Endothelial cell of umbilical vein (primary cell): ENCODE measurements around the gene PTPRE. TPM values are rescaled to one million over a fixed set of nuclear protein-coding genes. Genes with fewer than 3 reads are reported as not detected.

Experiments
- BruUV-seq: library from RNA; stranded (reverse); fragments of 400-500 nt; replicated peaks from 2 replicates; lab custom pipeline; 2021; lab: Mats Ljungman, UMichigan
- CTCF ChIA-PET: fragments of 300-600, 350-600 bp; sonication (Branson Sonifier 250); formaldehyde crosslinking; loops from one replicate; lab custom pipeline; 2021; ENCODE audit warnings: antibody characterized with exemption, inconsistent platforms; lab: Charles Lee
- POLR2A ChIA-PET: fragments of 300-600, 350-600 bp; sonication (Branson Sonifier 250); formaldehyde crosslinking; loops from one replicate; lab custom pipeline; 2021; ENCODE audit warnings: antibody characterized with exemption, inconsistent platforms; lab: Charles Lee
- DNase-seq: peaks from one replicate; pipeline ENCODE4 v3.0.0-alpha.2; 2011; ENCODE audit warnings: low read depth, low spot score
- FAIRE-seq: peaks from 2 replicates; lab custom pipeline; 2011; peaks lifted over from hg19 to GRCh38; lab: Jason Lieb, UNC
- H2AFZ ChIP-seq: 2 replicates; pipeline ENCODE4 v1.6.0; 2012; ENCODE audit warnings: low read depth, low read length, control low read depth, inconsistent platforms
- H3K27ac ChIP-seq: 2 replicates; pipeline ENCODE4 v1.5.1; 2011; ENCODE audit warnings: low read depth, mild to moderate bottlenecking, control low read depth, low read length, moderate library complexity; ENCODE audit not compliant: insufficient read depth
- H3K27me3 ChIP-seq, 2 experiments: 2 replicates each; pipeline versions ENCODE4 v1.6.0 to v1.6.1; 2011; ENCODE audit warnings: low read length in 2 of 2, mixed read lengths in 1 of 2; ENCODE audit not compliant: control insufficient read depth in 2 of 2, insufficient read depth in 2 of 2
- H3K36me3 ChIP-seq, 2 experiments: 2 replicates in 1 of 2; 3 replicates in 1 of 2; pipeline ENCODE4 v1.5.1; 2011; ENCODE audit warnings: low read length in 2 of 2, mild to moderate bottlenecking in 1 of 2, moderate library complexity in 1 of 2; ENCODE audit not compliant: control insufficient read depth in 2 of 2, insufficient read depth in 2 of 2; ENCODE audit errors: extremely low read depth in 1 of 2
- H3K4me1 ChIP-seq: 3 replicates; pipeline ENCODE4 v1.5.1; 2011; ENCODE audit warnings: mild to moderate bottlenecking, low read length; ENCODE audit not compliant: control insufficient read depth, insufficient read depth; ENCODE audit errors: extremely low read depth
- H3K4me2 ChIP-seq: 2 replicates; pipeline ENCODE4 v1.6.1; 2011; ENCODE audit warnings: low read length, control low read depth, mixed read lengths; ENCODE audit not compliant: insufficient read depth
- H3K4me3 ChIP-seq, 3 experiments: fragments of 200-600 bp in 1 of 3; sonication (generic), shearing (Covaris generic) in 1 of 3; replicated peaks in 1 of 3; 2 replicates each; pipeline ENCODE4 v1.5.1; 2011 to 2016; ENCODE audit warnings: control low read depth in 3 of 3, low read length in 3 of 3, mild to moderate bottlenecking in 2 of 3, inconsistent platforms in 1 of 3, low read depth in 1 of 3, moderate library complexity in 1 of 3; ENCODE audit not compliant: insufficient read depth in 1 of 3
- H3K79me2 ChIP-seq: 2 replicates; pipeline ENCODE4 v1.6.0; 2012; ENCODE audit warnings: low read length, inconsistent platforms; ENCODE audit not compliant: control insufficient read depth, insufficient read depth
- H3K9ac ChIP-seq: replicated peaks from 2 replicates; pipeline ENCODE3; 2011; ENCODE audit warnings: low read length, control low read depth; ENCODE audit not compliant: insufficient read depth; ENCODE audit errors: extremely low read depth
- H3K9me1 ChIP-seq: replicated peaks from 3 replicates; pipeline ENCODE4 v1.6.0; 2011; ENCODE audit warnings: mild to moderate bottlenecking, low read length; ENCODE audit not compliant: control insufficient read depth, insufficient read depth; ENCODE audit errors: extremely low read depth
- H3K9me3 ChIP-seq: replicated peaks from 2 replicates; pipeline ENCODE4 v1.5.1; 2012; ENCODE audit warnings: low read length, inconsistent platforms; ENCODE audit not compliant: control insufficient read depth, insufficient read depth
- H4K20me1 ChIP-seq: replicated peaks from 2 replicates; pipeline ENCODE3; 2011; ENCODE audit warnings: mild to moderate bottlenecking, low read length; ENCODE audit not compliant: control insufficient read depth, insufficient read depth; ENCODE audit errors: extremely low read depth
- EZH2 ChIP-seq: IDR thresholded peaks from 2 replicates; pipeline ENCODE4 v1.6.1; 2012; ENCODE audit warnings: borderline replicate concordance, low read depth, mild to moderate bottlenecking, moderate library complexity, low read length, inconsistent platforms; ENCODE audit not compliant: severe bottlenecking
- FOS ChIP-seq: IDR thresholded peaks from 2 replicates; pipeline ENCODE4 v1.6.1; 2011; ENCODE audit warnings: mild to moderate bottlenecking, low read length, moderate library complexity, borderline replicate concordance; ENCODE audit not compliant: insufficient read depth
- GATA2 ChIP-seq: IDR thresholded peaks from 2 replicates; pipeline ENCODE4 v1.7.0; 2011; ENCODE audit warnings: low read depth, mild to moderate bottlenecking, moderate library complexity, mixed read lengths, low read length; ENCODE audit not compliant: insufficient read length, insufficient read depth
- JUN ChIP-seq: IDR thresholded peaks from 2 replicates; pipeline ENCODE4 v1.6.1; 2011; ENCODE audit warnings: borderline replicate concordance, low read depth; ENCODE audit not compliant: insufficient read length, insufficient read depth
- MYC ChIP-seq: IDR thresholded peaks from one replicate; pipeline ENCODE4 v1.6.1; 2011; ENCODE audit warnings: mild to moderate bottlenecking, low read depth, low read length
- POLR2A ChIP-seq: IDR thresholded peaks from 2 replicates; pipeline ENCODE4 v1.6.1; 2012; ENCODE audit warnings: low read depth, mild to moderate bottlenecking, control low read depth, low read length
- POLR2AphosphoS5 ChIP-seq: IDR thresholded peaks from 2 replicates; pipeline ENCODE4 v1.6.1; 2012; ENCODE audit warnings: low read depth, mild to moderate bottlenecking, control low read depth, low read length, moderate library complexity; ENCODE audit not compliant: insufficient read depth
- dilution Hi-C: fragments of 300-500 bp; cut with MboI; formaldehyde crosslinking; loops from one replicate; pipeline ENCODE4 v1.15.0; 2019; ENCODE audit warnings: low sequenced_read_pairs; ENCODE audit not compliant: extremely low pct_ligation_motif_present
- intact Hi-C: fragments of 100-400 bp; cut with micrococcal nuclease; formaldehyde crosslinking; loops from one replicate; pipeline ENCODE4 v1.10.0; 2022
- polyA plus RNA-seq, 4 experiments: library from polyadenylated mRNA; depleted of rRNA in 3 of 4; stranded (reverse) in 3 of 4; unstranded in 1 of 4; fragments of >200 nt; gene quantifications; 2 replicates each; pipeline versions ENCODE4 v1.2.1 to v1.2.3, GENCODE V29; 2011 to 2012; ENCODE audit warnings: missing spikeins in 1 of 4
- total RNA-seq: library from RNA; stranded (reverse); gene quantifications from 2 replicates; pipeline ENCODE4 v1.2.3, GENCODE V29; 2021
- TF ChIP-seq, protein P1 (sequence below): IDR thresholded peaks from 2 replicates; pipeline ENCODE4 v1.6.1; 2011; ENCODE audit not compliant: insufficient read depth, insufficient read length
- TF ChIP-seq, protein P2 (sequence below), 2 donors: IDR thresholded peaks; 1 replicate in 1 of 2; 2 replicates in 1 of 2; pipeline ENCODE4 v1.5.1; 2011; ENCODE audit warnings: low read length in 2 of 2, mild to moderate bottlenecking in 2 of 2, moderate library complexity in 2 of 2, control low read depth in 1 of 2, inconsistent platforms in 1 of 2, low read depth in 1 of 2; ENCODE audit not compliant: insufficient read depth in 1 of 2; ENCODE audit errors: extremely low read depth in 1 of 2

Gene PTPRE
- total and polyA plus RNA-seq, 2 donors (not counting 3 experiments of a cell fraction or from before 2014, with no cell fraction given) = 37.3 to 116 TPM

- no peak for FAIRE-seq
- ChIA-PET POLR2A (no interaction called here), CTCF (interaction anchor here (0.9 to 2.6 kb wide), 4 partner anchors 13 to 96 kb away, joined by 3 to 12 read pairs (median 5); no protein-coding TSS in a partner anchor)
- Histone ChIP-seq H3K79me2 (peaks cover 16% of the 10 kb centered on the region), H3K4me2 (no peak overlapping the region), H3K9me1 (no peaks in the 10 kb centered on the region), H3K27ac (no peak overlapping the region), H3K36me3 (peaks cover 0 to 2% of the 10 kb centered on the region in 2 experiments), H3K4me3 (no peak overlapping the region), H3K9me3 (no peaks in the 10 kb centered on the region), H3K27me3 (no peaks in the 10 kb centered on the region), H4K20me1 (no peaks in the 10 kb centered on the region), H3K4me1 (peaks cover 24% of the 10 kb centered on the region), H3K9ac (no peak overlapping the region), H2AFZ (no peak overlapping the region)
- no TSS peak for BruUV-seq
- no peak for DNase-seq
- intact Hi-C loops = no loop called here
- dilution Hi-C loops = no loop called here
- TF ChIP-seq FOS (no peak), POLR2AphosphoS5 (no peak), GATA2 (no peak)
- TF ChIP-seq, protein P1, sequence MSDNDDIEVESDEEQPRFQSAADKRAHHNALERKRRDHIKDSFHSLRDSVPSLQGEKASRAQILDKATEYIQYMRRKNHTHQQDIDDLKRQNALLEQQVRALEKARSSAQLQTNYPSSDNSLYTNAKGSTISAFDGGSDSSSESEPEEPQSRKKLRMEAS = no peak
Measured at GRCh38 chr10:127915324-127915723, 8.4 kb downstream of the PTPRE start.

- no peak for FAIRE-seq
- Histone ChIP-seq H3K79me2 (peaks cover 24% of the 10 kb centered on the region), H3K4me3 (no peak overlapping the region), H3K9ac (no peak overlapping the region), H3K9me1 (no peaks in the 10 kb centered on the region), H3K9me3 (no peaks in the 10 kb centered on the region), H3K36me3 (peaks cover 0 to 5% of the 10 kb centered on the region in 2 experiments), H3K27me3 (no peaks in the 10 kb centered on the region), H4K20me1 (no peaks in the 10 kb centered on the region), H3K4me1 (peaks cover 37% of the 10 kb centered on the region), H2AFZ (no peak overlapping the region), H3K27ac (no peak overlapping the region), H3K4me2 (no peak overlapping the region)
- ChIA-PET POLR2A (no interaction called here), CTCF (interaction anchor here (1.0 to 10.3 kb wide), 3 partner anchors 9 to 94 kb away, joined by 3 to 68 read pairs (median 4); partner anchors contain the start of gene PTPRE)
- DNase-seq = no peak
- TF ChIP-seq FOS (no peak), POLR2AphosphoS5 (no peak), GATA2 (no peak), MYC (no peak), EZH2 (no peak), POLR2A (no peak), JUN (no peak)
- TF ChIP-seq, protein P2, sequence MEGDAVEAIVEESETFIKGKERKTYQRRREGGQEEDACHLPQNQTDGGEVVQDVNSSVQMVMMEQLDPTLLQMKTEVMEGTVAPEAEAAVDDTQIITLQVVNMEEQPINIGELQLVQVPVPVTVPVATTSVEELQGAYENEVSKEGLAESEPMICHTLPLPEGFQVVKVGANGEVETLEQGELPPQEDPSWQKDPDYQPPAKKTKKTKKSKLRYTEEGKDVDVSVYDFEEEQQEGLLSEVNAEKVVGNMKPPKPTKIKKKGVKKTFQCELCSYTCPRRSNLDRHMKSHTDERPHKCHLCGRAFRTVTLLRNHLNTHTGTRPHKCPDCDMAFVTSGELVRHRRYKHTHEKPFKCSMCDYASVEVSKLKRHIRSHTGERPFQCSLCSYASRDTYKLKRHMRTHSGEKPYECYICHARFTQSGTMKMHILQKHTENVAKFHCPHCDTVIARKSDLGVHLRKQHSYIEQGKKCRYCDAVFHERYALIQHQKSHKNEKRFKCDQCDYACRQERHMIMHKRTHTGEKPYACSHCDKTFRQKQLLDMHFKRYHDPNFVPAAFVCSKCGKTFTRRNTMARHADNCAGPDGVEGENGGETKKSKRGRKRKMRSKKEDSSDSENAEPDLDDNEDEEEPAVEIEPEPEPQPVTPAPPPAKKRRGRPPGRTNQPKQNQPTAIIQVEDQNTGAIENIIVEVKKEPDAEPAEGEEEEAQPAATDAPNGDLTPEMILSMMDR (IDR thresholded peaks at IDR 0.05; ENCODE audit: extremely low read depth in 1 of 2, insufficient read depth in 1 of 2, low read depth in 1 of 2, low read length in 2 of 2) = no peak
- TF ChIP-seq, protein P1 = no peak
- dilution Hi-C loops = no loop called here
- no TSS peak for BruUV-seq
- intact Hi-C loops = no loop called here
Measured at GRCh38 chr10:127916826-127917225, 9.9 kb downstream of the PTPRE start.
